Activated CD8-positive, alpha-beta T cell treated with anti-CD3 and anti-CD28 coated beads, Interleukin-2, amount 10 ng/mL, durations not matched to agents 7 days and 5 days (primary cell): ENCODE measurements around the gene TSC22D4. TPM values are rescaled to one million over a fixed set of nuclear protein-coding genes. Genes with fewer than 3 reads are reported as not detected.
"Not testable (repeated sequence)": the region's sequence is repeated elsewhere in the genome, so short reads cannot be mapped to it uniquely, and the experiment has no call there.

Experiments
- ATAC-seq: fragments of 150-1000 bp; cut with Tn5 transposase; one replicate; pipeline ENCODE4 v1.10.0; 2021; ENCODE audit warnings: moderate library complexity
- CTCF ChIA-PET: fragments of 350-600 bp; sonication (Branson Sonifier 250); formaldehyde crosslinking; loops from one replicate; lab custom pipeline; 2021; ENCODE audit warnings: antibody characterized with exemption; lab: Charles Lee
- POLR2A ChIA-PET: fragments of 350-600 bp; sonication (Branson Sonifier 250); formaldehyde crosslinking; loops from one replicate; lab custom pipeline; 2021; ENCODE audit warnings: antibody characterized with exemption; lab: Charles Lee
- DNase-seq: peaks from one replicate; pipeline ENCODE4 v3.0.0-alpha.2; 2020
- H3K27ac Mint-ChIP-seq: one replicate; pipeline ENCODE4 v1.8.0; 2021; ENCODE audit warnings: mild to moderate bottlenecking, mixed read lengths
- H3K27me3 Mint-ChIP-seq: one replicate; pipeline ENCODE4 v1.8.0; 2021; ENCODE audit warnings: low read depth, mixed read lengths
- H3K36me3 Mint-ChIP-seq: one replicate; pipeline ENCODE4 v1.8.0; 2021; ENCODE audit warnings: low read depth, mixed read lengths
- H3K4me1 Mint-ChIP-seq: one replicate; pipeline ENCODE4 v1.8.0; 2021; ENCODE audit warnings: low read depth, mixed read lengths
- H3K4me3 Mint-ChIP-seq: one replicate; pipeline ENCODE4 v1.8.0; 2021; ENCODE audit warnings: mild to moderate bottlenecking, mixed read lengths
- H3K9me3 Mint-ChIP-seq: one replicate; pipeline ENCODE4 v1.8.0; 2022; ENCODE audit warnings: mixed read lengths; ENCODE audit not compliant: insufficient read depth
- total RNA-seq, 2 experiments: library from RNA; stranded (reverse); gene quantifications; one replicate each; pipeline ENCODE4 v1.2.3, GENCODE V29; 2021

The TSC22D4 gene
- total RNA-seq, result 100 to 1,000 TPM; 129 to 132 TPM

DNA sequence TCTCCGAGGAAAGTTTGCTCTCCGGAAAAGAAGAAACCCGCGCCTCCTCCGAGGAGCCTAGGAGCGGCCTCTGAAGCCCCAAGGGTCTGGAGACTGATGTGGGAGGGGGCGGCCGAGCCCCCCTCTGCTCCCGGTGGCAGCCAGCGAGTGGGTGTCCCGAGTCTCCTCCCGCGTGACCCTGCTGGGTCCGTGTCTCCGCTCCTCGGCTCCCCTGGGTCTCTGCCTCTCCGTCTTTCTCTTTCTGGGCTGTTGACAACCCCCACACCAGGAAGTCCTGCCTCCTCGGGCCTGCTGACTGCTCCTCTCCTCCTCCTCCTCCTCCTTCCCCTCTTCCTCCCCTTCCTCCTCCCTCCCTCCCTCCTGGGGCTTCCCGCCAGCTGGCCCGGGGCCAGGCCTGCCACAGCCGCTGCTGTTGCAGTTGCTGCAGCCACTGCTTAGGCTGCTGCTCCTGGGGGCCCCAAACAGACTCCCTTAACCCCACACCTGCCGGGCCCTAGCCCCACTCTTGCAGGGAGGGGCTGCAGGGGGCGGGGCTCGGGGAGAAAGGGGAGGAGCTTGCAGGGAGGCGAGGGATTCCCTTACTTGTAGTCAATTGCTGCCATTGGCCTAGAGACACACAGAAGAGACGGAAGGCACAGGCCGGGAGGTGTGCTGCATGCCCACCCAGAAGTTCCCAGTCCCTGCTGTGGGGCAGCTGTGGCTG, at the start of gene TSC22D4:
TSS of gene TSC22D4 (minus strand) at position 257 of the 703 bp plus-strand sequence. CDS start 1,176 bp downstream, outside the sequence.
- peak within 1 kb of the TSS; percentile 98 for H3K4me3 Mint-ChIP-seq
- H3K27me3 Mint-ChIP-seq, result no peaks in the 10 kb centered on the region
- ChIA-PET CTCF (interaction anchor here (0.7 to 4.9 kb wide), 7 partner anchors 9 to 226 kb away, joined by 3 to 29 read pairs (median 5); partner anchors contain the start of gene POP7), POLR2A (interaction anchor here (0.7 to 2.5 kb wide), 7 partner anchors 36 to 370 kb away, joined by 3 to 12 read pairs (median 3); partner anchors contain the start of gene FBXO24)
- H3K27ac Mint-ChIP-seq, result peak within 1 kb of the TSS; percentile 92
- ATAC-seq (peak; percentile 84), DNase-seq (peak; percentile 95)
- peaks cover 28% of the 10 kb centered on the region for H3K36me3 Mint-ChIP-seq
- H3K9me3 Mint-ChIP-seq, result no peaks in the 10 kb centered on the region
- peaks cover 37% of the 10 kb centered on the region for H3K4me1 Mint-ChIP-seq

- POLR2A ChIA-PET, H3K27ac Mint-ChIP-seq, DNase-seq, ATAC-seq, H3K9me3 Mint-ChIP-seq, H3K27me3 Mint-ChIP-seq, H3K4me3 Mint-ChIP-seq, H3K4me1 Mint-ChIP-seq, H3K36me3 Mint-ChIP-seq: not testable (repeated sequence)
- CTCF ChIA-PET, result interaction anchor here (0.9 to 1.6 kb wide), 5 partner anchors 16 to 47 kb away, joined by 3 to 5 read pairs (median 3); no protein-coding TSS in a partner anchor
Measured at GRCh38 chr7:100528108-100528866, 49.3 kb upstream of the TSC22D4 start.

GRCh38 chr7:100523192-100523591, 44.2 kb upstream of the TSC22D4 start:
- H3K4me3 Mint-ChIP-seq, DNase-seq, POLR2A ChIA-PET, H3K9me3 Mint-ChIP-seq, H3K27ac Mint-ChIP-seq, ATAC-seq, H3K4me1 Mint-ChIP-seq, H3K36me3 Mint-ChIP-seq, H3K27me3 Mint-ChIP-seq, CTCF ChIA-PET: not testable (repeated sequence)

- H3K4me3 Mint-ChIP-seq, H3K27ac Mint-ChIP-seq, H3K4me1 Mint-ChIP-seq, ATAC-seq, DNase-seq, CTCF ChIA-PET, H3K36me3 Mint-ChIP-seq, H3K27me3 Mint-ChIP-seq, H3K9me3 Mint-ChIP-seq, POLR2A ChIA-PET: not testable (repeated sequence)
Measured at GRCh38 chr7:100521909-100522593, 43.0 kb upstream of the TSC22D4 start.

- no peak overlapping the region for H3K27ac Mint-ChIP-seq
- no peaks in the 10 kb centered on the region for H3K9me3 Mint-ChIP-seq
- POLR2A ChIA-PET, result no interaction called here
- DNase-seq (no peak), ATAC-seq (no peak)
- no peaks in the 10 kb centered on the region for H3K36me3 Mint-ChIP-seq
- H3K27me3 Mint-ChIP-seq, result no peaks in the 10 kb centered on the region
- peaks cover 14% of the 10 kb centered on the region for H3K4me1 Mint-ChIP-seq
- no peak overlapping the region for H3K4me3 Mint-ChIP-seq
- CTCF ChIA-PET, result interaction anchor here (1.3 kb wide), 1 partner anchor 38 kb away, joined by 3 read pairs; no protein-coding TSS in a partner anchor
Measured at GRCh38 chr7:100521076-100521475, 42.1 kb upstream of the TSC22D4 start.

DNA sequence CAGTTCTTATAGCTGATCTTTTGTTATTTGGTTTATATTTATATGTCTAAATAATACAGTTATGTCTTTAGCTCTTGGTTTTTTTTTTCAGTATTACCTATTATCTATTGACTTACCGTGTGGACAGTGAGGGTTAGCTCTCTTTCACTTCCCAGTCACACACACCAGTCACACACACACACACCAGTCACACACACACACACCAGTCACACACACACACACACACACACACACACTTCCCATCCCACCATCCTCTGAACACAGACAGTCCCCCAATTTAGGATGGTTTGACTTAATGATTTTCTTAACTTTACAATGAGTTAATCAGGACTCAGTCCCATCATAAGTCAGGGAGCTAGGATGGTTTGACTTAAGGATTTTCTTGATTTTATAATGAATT, 41.1 kb upstream of the TSC22D4 start:
- CTCF ChIA-PET, result interaction anchor here (1.3 kb wide), 1 partner anchor 37 kb away, joined by 3 read pairs; no protein-coding TSS in a partner anchor
- Mint-ChIP-seq H3K9me3 (no peaks in the 10 kb centered on the region), H3K4me1 (peaks cover 23% of the 10 kb centered on the region), H3K27ac (no peak overlapping the region), H3K27me3 (no peaks in the 10 kb centered on the region), H3K4me3 (no peak overlapping the region), H3K36me3 (no peaks in the 10 kb centered on the region)
- no peak for ATAC-seq
- no peak for DNase-seq
- POLR2A ChIA-PET, result interaction anchor here (0.7 kb wide), 1 partner anchor 100 kb away, joined by 4 read pairs; no protein-coding TSS in a partner anchor

- ChIA-PET CTCF (no interaction called here), POLR2A (no interaction called here)
- DNase-seq, result no peak
- Mint-ChIP-seq H3K4me3 (no peak overlapping the region), H3K9me3 (no peaks in the 10 kb centered on the region), H3K27me3 (no peaks in the 10 kb centered on the region), H3K27ac (no peak overlapping the region), H3K36me3 (no peaks in the 10 kb centered on the region), H3K4me1 (peaks cover 26% of the 10 kb centered on the region)
- ATAC-seq, result no peak
Measured at GRCh38 chr7:100519580-100519979, 40.6 kb upstream of the TSC22D4 start.

GRCh38 chr7:100517305-100517704, 38.3 kb upstream of the TSC22D4 start:
- ATAC-seq (no peak), DNase-seq (no peak)
- CTCF ChIA-PET, result interaction anchor here (2.4 to 4.2 kb wide), 2 partner anchors 35 to 42 kb away, joined by 9 to 21 read pairs; no protein-coding TSS in a partner anchor
- H3K9me3 Mint-ChIP-seq, result no peaks in the 10 kb centered on the region
- peaks cover 26% of the 10 kb centered on the region for H3K4me1 Mint-ChIP-seq
- no peak overlapping the region for H3K4me3 Mint-ChIP-seq
- no peaks in the 10 kb centered on the region for H3K36me3 Mint-ChIP-seq
- H3K27me3 Mint-ChIP-seq, result no peaks in the 10 kb centered on the region
- POLR2A ChIA-PET, result no interaction called here
- H3K27ac Mint-ChIP-seq, result no peak overlapping the region

GRCh38 chr7:100516135-100516812, 37.3 kb upstream of the TSC22D4 start:
- ChIA-PET POLR2A (interaction anchor here (0.5 to 1.2 kb wide), 5 partner anchors 29 to 328 kb away, joined by 3 to 7 read pairs (median 4); no protein-coding TSS in a partner anchor), CTCF (interaction anchor here (0.8 to 4.2 kb wide), 4 partner anchors 32 to 43 kb away, joined by 3 to 21 read pairs (median 4); partner anchors contain the start of gene TSC22D4)
- H3K27ac Mint-ChIP-seq, result peak overlapping the region; percentile 53
- peak; percentile 84 for DNase-seq
- ATAC-seq, result peak; percentile 96
- no peaks in the 10 kb centered on the region for H3K9me3 Mint-ChIP-seq
- H3K27me3 Mint-ChIP-seq, result no peaks in the 10 kb centered on the region
- peaks cover 26% of the 10 kb centered on the region for H3K4me1 Mint-ChIP-seq
- peak overlapping the region; percentile 6 for H3K4me3 Mint-ChIP-seq
- no peaks in the 10 kb centered on the region for H3K36me3 Mint-ChIP-seq

GRCh38 chr7:100515072-100515532, 36.1 kb upstream of the TSC22D4 start:
- Mint-ChIP-seq H3K4me1 (peaks cover 26% of the 10 kb centered on the region), H3K9me3 (no peaks in the 10 kb centered on the region), H3K27ac (no peak overlapping the region), H3K36me3 (no peaks in the 10 kb centered on the region), H3K4me3 (peak overlapping the region; percentile 31), H3K27me3 (peaks cover 4% of the 10 kb centered on the region)
- DNase-seq (no peak), ATAC-seq (no peak)
- ChIA-PET CTCF (interaction anchor here (1.6 to 4.2 kb wide), 2 partner anchors 37 to 44 kb away, joined by 3 to 21 read pairs; partner anchors contain the start of gene TSC22D4), POLR2A (interaction anchor here (1.2 kb wide), 1 partner anchor 37 kb away, joined by 3 read pairs; no protein-coding TSS in a partner anchor)
